HEK293T (cell line): ENCODE results near the gene STX7.

Source experiments
- CTCF ChIA-PET: fragments of 350-600 bp; formaldehyde crosslinking; extraction: SDS; loops from one replicate; lab custom pipeline; 2021; ENCODE audit warnings: antibody characterized with exemption, inconsistent platforms; lab: Yijun Ruan, JAX
- POLR2A ChIA-PET: fragments of 350-600 bp; formaldehyde crosslinking; extraction: SDS; loops from one replicate; lab custom pipeline; 2020; ENCODE audit warnings: antibody characterized with exemption, inconsistent platforms; lab: Yijun Ruan, JAX
- DNase-seq: peaks from one replicate; pipeline ENCODE4 v3.0.0; 2012; ENCODE audit warnings: mixed read lengths; ENCODE audit errors: extremely low spot score
- ARNT ChIP-seq: fragments of 450-650 bp; IDR thresholded peaks from 2 replicates; pipeline ENCODE4 v1.6.1; 2017; ENCODE audit warnings: mild to moderate bottlenecking
- BHLHE40 ChIP-seq: fragments of 450-650 bp; IDR thresholded peaks from 2 replicates; pipeline ENCODE4 v1.6.1; 2016; ENCODE audit warnings: mild to moderate bottlenecking, moderate library complexity, borderline replicate concordance
- CTBP1 ChIP-seq: fragments of 450-650 bp; IDR thresholded peaks from 2 replicates; pipeline ENCODE4 v1.6.1; 2016; ENCODE audit warnings: borderline replicate concordance
- ELF4 ChIP-seq: fragments of 450-650 bp; IDR thresholded peaks from 2 replicates; pipeline ENCODE4 v1.6.1; 2017; ENCODE audit warnings: antibody characterized with exemption
- FOXA1 ChIP-seq: fragments of 450-650 bp; IDR thresholded peaks from 2 replicates; pipeline ENCODE4 v1.6.1; 2016; ENCODE audit warnings: mild to moderate bottlenecking
- FOXK2 ChIP-seq: fragments of 450-650 bp; IDR thresholded peaks from 2 replicates; pipeline ENCODE4 v1.6.1; 2016; ENCODE audit warnings: mild to moderate bottlenecking
- FOXM1 ChIP-seq: fragments of 450-650 bp; IDR thresholded peaks from 2 replicates; pipeline ENCODE4 v1.6.1; 2017; ENCODE audit warnings: mild to moderate bottlenecking, borderline replicate concordance
- HDGF ChIP-seq: fragments of 450-650 bp; IDR thresholded peaks from 2 replicates; pipeline ENCODE4 v1.6.1; 2017; ENCODE audit warnings: antibody characterized with exemption, borderline replicate concordance
- L3MBTL2 ChIP-seq: fragments of 450-650 bp; conservative IDR thresholded peaks from 2 replicates; pipeline ENCODE4 v1.6.1; 2016; ENCODE audit warnings: mild to moderate bottlenecking
- LEF1 ChIP-seq: fragments of 450-650 bp; IDR thresholded peaks from 2 replicates; pipeline ENCODE4 v1.6.1; 2017; ENCODE audit warnings: mild to moderate bottlenecking, borderline replicate concordance
- NFRKB ChIP-seq: fragments of 450-650 bp; IDR thresholded peaks from 2 replicates; pipeline ENCODE4 v1.6.1; 2016; ENCODE audit warnings: mild to moderate bottlenecking, moderate library complexity
- SP1 ChIP-seq: fragments of 450-650 bp; IDR thresholded peaks from 2 replicates; pipeline ENCODE4 v1.6.1; 2017
- SUZ12 ChIP-seq: fragments of 450-650 bp; IDR thresholded peaks from 2 replicates; pipeline ENCODE4 v1.6.1; 2016; ENCODE audit warnings: mild to moderate bottlenecking
- TARDBP ChIP-seq: fragments of 450-650 bp; IDR thresholded peaks from 2 replicates; pipeline ENCODE4 v1.6.1; 2016
- ZNF384 ChIP-seq: fragments of 450-650 bp; IDR thresholded peaks from 2 replicates; pipeline ENCODE4 v1.6.1; 2016
- TF ChIP-seq, protein P1 (sequence below): fragments of 450-650 bp; IDR thresholded peaks from 2 replicates; pipeline ENCODE4 v1.6.1; 2016

The STX7 gene

DNA sequence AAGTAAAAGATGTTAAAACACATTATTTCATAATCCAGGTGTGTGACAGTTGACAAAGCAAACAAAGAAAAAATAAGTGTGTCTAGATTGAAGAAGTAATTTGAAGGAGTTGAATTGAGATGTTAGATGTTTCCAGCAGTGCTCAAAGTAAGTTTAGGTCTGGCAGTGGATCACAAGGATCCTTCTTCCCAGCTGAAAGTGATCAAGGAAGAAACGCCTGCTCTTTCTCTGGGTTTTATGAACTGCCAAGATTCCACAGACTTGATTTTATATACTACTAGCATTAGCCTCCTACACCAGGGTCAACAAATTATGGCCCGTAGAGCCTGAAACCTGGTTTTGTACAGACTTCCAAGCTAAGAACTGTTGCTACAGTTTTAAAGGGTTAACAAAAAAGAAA lies 30.3 kb downstream of the STX7 start:
- TF ChIP-seq LEF1 = no peak
- TF ChIP-seq ZNF384 = no peak
- no peak for TF ChIP-seq HDGF
- TF ChIP-seq ELF4 = no peak
- TF ChIP-seq FOXM1 = no peak
- TF ChIP-seq NFRKB = no peak
- TF ChIP-seq FOXK2 = no peak
- TF ChIP-seq L3MBTL2 = no peak
- TF ChIP-seq FOXA1 = no peak
- TF ChIP-seq CTBP1 = no peak
- no peak for TF ChIP-seq TARDBP
- no peak for TF ChIP-seq SUZ12
- TF ChIP-seq BHLHE40 = no peak
- TF ChIP-seq SP1 = no peak
- TF ChIP-seq, protein P1, sequence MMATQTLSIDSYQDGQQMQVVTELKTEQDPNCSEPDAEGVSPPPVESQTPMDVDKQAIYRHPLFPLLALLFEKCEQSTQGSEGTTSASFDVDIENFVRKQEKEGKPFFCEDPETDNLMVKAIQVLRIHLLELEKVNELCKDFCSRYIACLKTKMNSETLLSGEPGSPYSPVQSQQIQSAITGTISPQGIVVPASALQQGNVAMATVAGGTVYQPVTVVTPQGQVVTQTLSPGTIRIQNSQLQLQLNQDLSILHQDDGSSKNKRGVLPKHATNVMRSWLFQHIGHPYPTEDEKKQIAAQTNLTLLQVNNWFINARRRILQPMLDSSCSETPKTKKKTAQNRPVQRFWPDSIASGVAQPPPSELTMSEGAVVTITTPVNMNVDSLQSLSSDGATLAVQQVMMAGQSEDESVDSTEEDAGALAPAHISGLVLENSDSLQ = no peak
- TF ChIP-seq ARNT = no peak
- POLR2A ChIA-PET = no interaction called here

DNA sequence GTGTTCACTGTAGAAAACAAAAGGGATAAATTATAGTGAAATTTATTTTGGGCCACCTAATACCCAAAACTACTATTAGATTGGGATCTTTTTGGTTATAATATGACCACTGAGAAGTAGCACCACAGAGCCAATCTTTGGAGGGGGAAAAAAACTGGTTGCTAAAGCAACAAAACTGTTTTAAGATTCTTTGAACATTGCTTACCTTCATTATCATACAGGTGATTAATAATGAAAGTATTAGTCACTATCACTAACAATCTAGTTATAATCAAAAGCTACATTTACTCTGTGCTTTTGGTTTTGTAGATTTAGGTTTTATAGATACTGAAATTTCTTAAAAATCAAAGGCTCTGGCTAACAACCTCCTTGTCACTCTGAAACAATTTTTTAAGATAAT lies 31.7 kb downstream of the STX7 start:
- POLR2A ChIA-PET = no interaction called here
- TF ChIP-seq LEF1 (no peak), SUZ12 (no peak), FOXK2 (no peak), FOXA1 (no peak), NFRKB (no peak)
- TF ChIP-seq, protein P1 = no peak
- CTCF ChIA-PET = interaction anchor here (2.2 kb wide), 1 partner anchor 201 kb away, joined by 15 read pairs; no protein-coding TSS in a partner anchor
- no peak for DNase-seq

More for the DNA sequence above, 30.3 kb downstream of the STX7 start:
- CTCF ChIA-PET = interaction anchor here (0.7 to 2.2 kb wide), 2 partner anchors 203 to 208 kb away, joined by 4 to 15 read pairs; no protein-coding TSS in a partner anchor
- no peak for DNase-seq

DNA sequence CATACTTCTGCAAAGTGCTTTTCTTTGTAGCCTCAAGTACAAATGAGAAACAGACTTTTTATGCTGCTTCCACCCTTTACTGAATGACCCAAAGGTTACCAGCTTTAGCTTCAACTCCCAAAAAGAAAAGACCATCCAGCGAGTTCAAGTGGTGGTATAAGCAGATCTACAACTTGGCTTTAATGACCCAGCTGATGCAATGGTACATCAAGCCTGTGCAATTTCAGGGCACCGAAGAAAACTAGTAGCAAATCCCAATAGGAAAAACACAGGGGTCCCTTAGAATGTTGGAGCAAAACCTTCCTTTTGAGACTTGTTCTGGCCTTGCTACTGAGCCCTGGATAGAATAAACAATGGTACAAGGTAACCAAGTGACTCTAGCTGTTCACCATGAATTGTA lies 33.8 kb downstream of the STX7 start:
- POLR2A ChIA-PET = no interaction called here
- DNase-seq = no peak
- TF ChIP-seq LEF1 (no peak), BHLHE40 (no peak), ZNF384 (no peak), ELF4 (no peak), CTBP1 (no peak), HDGF (no peak), FOXM1 (no peak), SUZ12 (no peak), FOXA1 (no peak), TARDBP (no peak), ARNT (no peak), SP1 (no peak)
- CTCF ChIA-PET = no interaction called here

DNA sequence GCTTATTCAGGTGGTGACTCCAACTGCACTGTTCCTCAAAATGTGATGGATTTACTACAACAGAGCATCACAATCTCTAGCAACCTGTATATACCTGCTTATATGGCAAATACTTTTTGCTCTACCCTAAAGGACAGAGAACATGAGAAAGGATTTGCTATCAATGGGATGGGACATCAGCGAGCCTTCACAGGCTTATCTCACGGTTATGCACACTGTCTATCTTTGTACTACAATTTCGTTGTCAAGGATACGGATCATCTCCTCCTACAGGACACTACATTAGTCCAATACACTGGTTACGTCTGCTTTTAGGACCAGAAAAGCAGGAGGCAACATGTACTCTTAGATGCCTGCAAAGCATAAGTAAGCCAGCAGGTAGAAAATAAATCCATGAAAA lies 34.2 kb downstream of the STX7 start:
- CTCF ChIA-PET = no interaction called here
- POLR2A ChIA-PET = no interaction called here
- DNase-seq = no peak
- TF ChIP-seq HDGF (no peak), ARNT (no peak), FOXA1 (no peak), LEF1 (no peak), L3MBTL2 (no peak), BHLHE40 (no peak), TARDBP (no peak), ELF4 (no peak), SUZ12 (no peak), SP1 (no peak), CTBP1 (no peak), NFRKB (no peak), ZNF384 (no peak), FOXK2 (no peak), FOXM1 (no peak)
- TF ChIP-seq, protein P1 = no peak

DNA sequence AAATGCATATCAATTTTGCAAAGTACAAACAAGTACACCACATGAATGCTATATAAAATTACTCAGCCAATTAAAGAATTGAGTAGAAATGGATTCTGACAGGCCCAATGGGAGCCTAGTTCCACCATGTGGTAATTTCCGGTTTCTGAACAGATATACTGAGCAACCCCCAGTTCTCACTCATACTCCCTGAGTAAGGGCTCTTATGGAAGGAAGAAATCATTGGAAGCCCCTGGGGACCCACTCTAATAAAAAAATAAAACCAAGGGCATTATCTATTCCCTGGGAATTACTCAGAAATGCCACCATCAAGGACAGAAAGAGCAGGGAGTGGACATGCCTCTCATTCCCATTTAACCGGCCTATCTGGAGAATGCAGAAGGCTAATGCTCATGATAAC lies 34.6 kb downstream of the STX7 start:
- TF ChIP-seq SP1 = no peak
- no peak for TF ChIP-seq CTBP1
- TF ChIP-seq, protein P1 = no peak
- no peak for TF ChIP-seq TARDBP
- no peak for TF ChIP-seq BHLHE40
- TF ChIP-seq L3MBTL2 = no peak
- no peak for TF ChIP-seq FOXK2
- DNase-seq = no peak
- POLR2A ChIA-PET = no interaction called here
- CTCF ChIA-PET = no interaction called here

DNA sequence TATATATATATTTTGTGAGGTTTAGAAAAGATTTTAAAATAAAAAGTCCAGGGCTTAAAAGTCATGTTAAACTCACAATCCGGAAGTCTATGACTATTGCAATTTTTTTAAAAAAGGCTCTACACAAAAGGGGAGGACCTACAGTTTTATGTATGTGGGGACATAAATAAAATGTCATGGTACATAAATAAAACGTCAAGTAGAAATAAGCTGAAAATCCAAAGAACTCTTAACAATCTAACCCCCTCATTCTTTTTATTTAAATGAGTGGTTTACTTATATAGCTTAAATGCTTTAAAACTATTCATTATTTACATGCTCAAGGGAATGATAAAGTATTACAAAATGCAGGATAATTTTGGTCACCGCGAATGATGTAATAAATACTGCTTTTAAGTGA lies 36.2 kb downstream of the STX7 start:
- ChIA-PET CTCF (interaction anchor here (0.6 to 1.4 kb wide), 2 partner anchors 33 to 197 kb away, joined by 3 to 6 read pairs; no protein-coding TSS in a partner anchor), POLR2A (no interaction called here)
- TF ChIP-seq, protein P1 = peak; percentile 70
- TF ChIP-seq ARNT = no peak
- no peak for TF ChIP-seq CTBP1
- 0 out of 2 replicates have a peak, but pooled peaks have one; percentile 20 for TF ChIP-seq ZNF384
- DNase-seq = no peak
